GM19043 (cell line): Measurements from ENCODE around the gene PATL1.
"Not testable (repeated sequence)": the region's sequence is repeated elsewhere in the genome, so short reads cannot be mapped to it uniquely, and the experiment has no call there.

Source experiments
- ATAC-seq: cut with Tn5 transposase; IDR thresholded peaks from one replicate; pipeline ENCODE4 v1.9.1; 2021; ENCODE audit warnings: low read depth; ENCODE audit not compliant: unreplicated experiment

Gene PATL1

GRCh38 chr11:59678118-59678812 lies 9.4 kb upstream of the PATL1 start:
- no peak for ATAC-seq

- no peak for ATAC-seq
Measured at GRCh38 chr11:59676205-59676604, 7.4 kb upstream of the PATL1 start.

- no peak for ATAC-seq
Measured at GRCh38 chr11:59674291-59674690, 5.5 kb upstream of the PATL1 start.

- no peak for ATAC-seq
Measured at GRCh38 chr11:59673291-59673690, 4.5 kb upstream of the PATL1 start.

GRCh38 chr11:59671471-59671870 lies 2.6 kb upstream of the PATL1 start:
- ATAC-seq, result no peak

GRCh38 chr11:59669611-59670009 lies 773 bp upstream of the PATL1 start:
- no peak for ATAC-seq

- peak; percentile 18 for ATAC-seq
Measured at GRCh38 chr11:59668188-59668949, 468 bp downstream of the PATL1 start.

GRCh38 chr11:59667812-59668187 lies 1.0 kb downstream of the PATL1 start:
- no peak for ATAC-seq

GRCh38 chr11:59666969-59667368 lies 1.9 kb downstream of the PATL1 start:
- ATAC-seq, result no peak

- no peak for ATAC-seq
Measured at GRCh38 chr11:59660621-59661020, 8.2 kb downstream of the PATL1 start.

GRCh38 chr11:59659981-59660380 lies 8.9 kb downstream of the PATL1 start:
- ATAC-seq, result no peak

- ATAC-seq, result no peak
Measured at GRCh38 chr11:59658036-59658435, 10.8 kb downstream of the PATL1 start.

GRCh38 chr11:59654893-59655292 lies 13.9 kb downstream of the PATL1 start:
- ATAC-seq, result no peak

- no peak for ATAC-seq
Measured at GRCh38 chr11:59647245-59647980, 21.4 kb downstream of the PATL1 start.

- ATAC-seq, result no peak
Measured at GRCh38 chr11:59644528-59644927, 24.3 kb downstream of the PATL1 start.

- ATAC-seq, result no peak
Measured at GRCh38 chr11:59643390-59643789, 25.4 kb downstream of the PATL1 start.

- ATAC-seq, result no peak
Measured at GRCh38 chr11:59641156-59641555, 27.7 kb downstream of the PATL1 start.

- no peak for ATAC-seq
Measured at GRCh38 chr11:59630493-59630892, 38.3 kb downstream of the PATL1 start.

GRCh38 chr11:59629996-59630395 lies 38.8 kb downstream of the PATL1 start:
- no peak for ATAC-seq

- ATAC-seq, result not testable (repeated sequence)
Measured at GRCh38 chr11:59626969-59627368, 41.9 kb downstream of the PATL1 start.

GRCh38 chr11:59625703-59626102 lies 43.1 kb downstream of the PATL1 start:
- no peak for ATAC-seq
